ENCODE results near the gene RARB.

The RARB gene

DNA sequence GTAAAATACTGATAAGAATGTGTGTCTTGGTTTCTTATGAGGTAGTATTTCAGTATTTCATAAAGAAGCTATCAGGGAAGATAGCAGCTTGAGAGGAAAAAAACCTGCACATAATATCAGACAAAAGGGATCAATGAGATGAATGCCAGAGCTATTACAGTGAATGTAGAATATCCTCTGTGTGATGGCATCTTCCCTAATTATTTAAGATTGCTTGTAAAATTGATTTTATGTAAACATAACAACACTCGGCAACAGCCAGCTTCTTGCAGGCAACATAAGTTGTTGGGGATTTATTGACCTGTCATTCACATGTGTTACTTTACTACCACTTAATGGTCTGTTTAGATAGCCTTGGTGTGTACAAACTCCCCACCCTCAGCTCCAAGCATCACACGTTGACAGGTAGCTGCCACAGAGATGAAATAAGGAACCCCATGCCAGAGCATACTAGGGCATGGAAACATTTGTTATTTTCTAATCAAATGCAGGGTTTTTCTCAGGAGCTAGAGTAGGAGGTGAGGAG, 49.2 kb upstream of the RARB start:
- ATAC-seq = no peak
- no peak for TF ChIP-seq GLIS3 (CRISPR knock-in tag; IDR thresholded peaks at IDR 0.05)
- no peak for TF ChIP-seq BACH2 (CRISPR knock-in tag; IDR thresholded peaks at IDR 0.05; ENCODE audit: borderline replicate concordance)

GRCh38 chr3:25380222-25380739, 47.8 kb upstream of the RARB start:
- ATAC-seq = no peak
- TF ChIP-seq RARB (CRISPR knock-in tag; IDR thresholded peaks at IDR 0.05) (no peak), ZC3H10 (CRISPR knock-in tag; IDR thresholded peaks at IDR 0.05) (no peak), TSHZ2 (CRISPR knock-in tag; IDR thresholded peaks at IDR 0.05) (no peak), TOX (CRISPR knock-in tag; IDR thresholded peaks at IDR 0.05; ENCODE audit: borderline replicate concordance) (no peak), GLIS3 (CRISPR knock-in tag; IDR thresholded peaks at IDR 0.05) (no peak), PPARA (CRISPR knock-in tag; IDR thresholded peaks at IDR 0.05; ENCODE audit: borderline replicate concordance) (no peak)

- TF ChIP-seq ZNF70 (CRISPR knock-in tag; IDR thresholded peaks at IDR 0.05) (no peak), ESRRG (CRISPR knock-in tag; IDR thresholded peaks at IDR 0.05) (no peak), BACH2 (CRISPR knock-in tag; IDR thresholded peaks at IDR 0.05; ENCODE audit: borderline replicate concordance) (no peak), RARB (CRISPR knock-in tag; IDR thresholded peaks at IDR 0.05) (no peak), TCF4 (CRISPR knock-in tag; IDR thresholded peaks at IDR 0.05; ENCODE audit: borderline replicate concordance) (no peak), ZNF565 (CRISPR knock-in tag; conservative IDR thresholded peaks at IDR 0.05; ENCODE audit: low read depth) (no peak)
- no peak for ATAC-seq
These were observed 47.0 kb upstream of the RARB start for GRCh38 chr3:25381083-25381482.

DNA sequence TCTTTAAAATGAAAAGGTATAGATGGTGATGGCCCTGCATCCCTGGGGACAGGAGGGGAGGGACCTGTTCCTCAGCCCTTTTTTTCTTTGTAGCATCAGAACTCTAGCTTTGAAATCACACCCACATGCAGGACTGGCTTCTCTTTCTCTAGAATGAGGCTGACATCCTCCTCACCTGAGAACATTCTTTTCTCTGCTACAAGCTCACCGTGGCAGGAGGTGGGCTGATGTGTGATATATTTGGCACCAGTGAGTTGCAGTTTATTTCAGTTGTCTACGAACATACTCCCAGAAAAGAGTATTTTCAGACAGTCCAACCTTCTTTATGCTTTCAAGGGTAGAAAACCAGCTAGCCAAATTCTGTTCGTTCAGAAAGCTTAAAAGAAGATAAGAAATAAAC, 43.6 kb upstream of the RARB start:
- no peak for ATAC-seq
- no peak for TF ChIP-seq BACH2 (CRISPR knock-in tag; IDR thresholded peaks at IDR 0.05; ENCODE audit: borderline replicate concordance)
- TF ChIP-seq SNAI2 (CRISPR knock-in tag; IDR thresholded peaks at IDR 0.05) = no peak
- TF ChIP-seq ZNF565 (CRISPR knock-in tag; conservative IDR thresholded peaks at IDR 0.05; ENCODE audit: low read depth) = no peak
- TF ChIP-seq ZFP3 (CRISPR knock-in tag; IDR thresholded peaks at IDR 0.05) = no peak
- TF ChIP-seq ARNTL (CRISPR knock-in tag; IDR thresholded peaks at IDR 0.05; ENCODE audit: borderline replicate concordance, low read depth) = no peak
- no peak for TF ChIP-seq ESRRG (CRISPR knock-in tag; IDR thresholded peaks at IDR 0.05)
- TF ChIP-seq CSRNP3 (CRISPR knock-in tag; IDR thresholded peaks at IDR 0.05) = no peak
- TF ChIP-seq ZC3H10 (CRISPR knock-in tag; IDR thresholded peaks at IDR 0.05) = no peak
- TF ChIP-seq, protein P1, sequence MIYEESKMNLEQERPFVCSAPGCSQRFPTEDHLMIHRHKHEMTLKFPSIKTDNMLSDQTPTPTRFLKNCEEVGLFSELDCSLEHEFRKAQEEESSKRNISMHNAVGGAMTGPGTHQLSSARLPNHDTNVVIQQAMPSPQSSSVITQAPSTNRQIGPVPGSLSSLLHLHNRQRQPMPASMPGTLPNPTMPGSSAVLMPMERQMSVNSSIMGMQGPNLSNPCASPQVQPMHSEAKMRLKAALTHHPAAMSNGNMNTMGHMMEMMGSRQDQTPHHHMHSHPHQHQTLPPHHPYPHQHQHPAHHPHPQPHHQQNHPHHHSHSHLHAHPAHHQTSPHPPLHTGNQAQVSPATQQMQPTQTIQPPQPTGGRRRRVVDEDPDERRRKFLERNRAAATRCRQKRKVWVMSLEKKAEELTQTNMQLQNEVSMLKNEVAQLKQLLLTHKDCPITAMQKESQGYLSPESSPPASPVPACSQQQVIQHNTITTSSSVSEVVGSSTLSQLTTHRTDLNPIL (CRISPR knock-in tag; IDR thresholded peaks at IDR 0.05; ENCODE audit: low read depth) = no peak

GRCh38 chr3:25385807-25386460, 42.1 kb upstream of the RARB start:
- ATAC-seq = no peak
- TF ChIP-seq, protein P2, sequence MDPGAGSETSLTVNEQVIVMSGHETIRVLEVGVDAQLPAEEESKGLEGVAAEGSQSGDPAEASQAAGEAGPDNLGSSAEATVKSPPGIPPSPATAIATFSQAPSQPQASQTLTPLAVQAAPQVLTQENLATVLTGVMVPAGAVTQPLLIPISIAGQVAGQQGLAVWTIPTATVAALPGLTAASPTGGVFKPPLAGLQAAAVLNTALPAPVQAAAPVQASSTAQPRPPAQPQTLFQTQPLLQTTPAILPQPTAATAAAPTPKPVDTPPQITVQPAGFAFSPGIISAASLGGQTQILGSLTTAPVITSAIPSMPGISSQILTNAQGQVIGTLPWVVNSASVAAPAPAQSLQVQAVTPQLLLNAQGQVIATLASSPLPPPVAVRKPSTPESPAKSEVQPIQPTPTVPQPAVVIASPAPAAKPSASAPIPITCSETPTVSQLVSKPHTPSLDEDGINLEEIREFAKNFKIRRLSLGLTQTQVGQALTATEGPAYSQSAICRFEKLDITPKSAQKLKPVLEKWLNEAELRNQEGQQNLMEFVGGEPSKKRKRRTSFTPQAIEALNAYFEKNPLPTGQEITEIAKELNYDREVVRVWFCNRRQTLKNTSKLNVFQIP (CRISPR knock-in tag; IDR thresholded peaks at IDR 0.05; ENCODE audit: borderline replicate concordance, low read depth) = no peak
- no peak for TF ChIP-seq OSR1 (CRISPR knock-in tag; IDR thresholded peaks at IDR 0.05)
- TF ChIP-seq ZFP30 (CRISPR knock-in tag; IDR thresholded peaks at IDR 0.05) = no peak
- TF ChIP-seq ZFP3 (CRISPR knock-in tag; IDR thresholded peaks at IDR 0.05) = no peak
- TF ChIP-seq TSHZ2 (CRISPR knock-in tag; IDR thresholded peaks at IDR 0.05) = no peak
- no peak for TF ChIP-seq ARNTL (CRISPR knock-in tag; IDR thresholded peaks at IDR 0.05; ENCODE audit: borderline replicate concordance, low read depth)
- TF ChIP-seq, protein P1 (CRISPR knock-in tag; IDR thresholded peaks at IDR 0.05; ENCODE audit: low read depth) = no peak
- TF ChIP-seq PPARA (CRISPR knock-in tag; IDR thresholded peaks at IDR 0.05; ENCODE audit: borderline replicate concordance) = no peak
- no peak for TF ChIP-seq BACH2 (CRISPR knock-in tag; IDR thresholded peaks at IDR 0.05; ENCODE audit: borderline replicate concordance)
- TF ChIP-seq SNAI2 (CRISPR knock-in tag; IDR thresholded peaks at IDR 0.05) = no peak
- TF ChIP-seq TCF4 (CRISPR knock-in tag; IDR thresholded peaks at IDR 0.05; ENCODE audit: borderline replicate concordance) = no peak
- no peak for TF ChIP-seq CSDC2 (CRISPR knock-in tag; IDR thresholded peaks at IDR 0.05)
- TF ChIP-seq ZNF70 (CRISPR knock-in tag; IDR thresholded peaks at IDR 0.05) = no peak
- TF ChIP-seq ESRRG (CRISPR knock-in tag; IDR thresholded peaks at IDR 0.05) = no peak

All from SK-N-SH treated with all-trans-retinoic acid at 6 μM for 48 hours (cell line).